ENCODE results near the gene NLK.
A peak's percentile ranks its signal among the peaks of the same experiment; 100 is the strongest.

NLK gene

DNA sequence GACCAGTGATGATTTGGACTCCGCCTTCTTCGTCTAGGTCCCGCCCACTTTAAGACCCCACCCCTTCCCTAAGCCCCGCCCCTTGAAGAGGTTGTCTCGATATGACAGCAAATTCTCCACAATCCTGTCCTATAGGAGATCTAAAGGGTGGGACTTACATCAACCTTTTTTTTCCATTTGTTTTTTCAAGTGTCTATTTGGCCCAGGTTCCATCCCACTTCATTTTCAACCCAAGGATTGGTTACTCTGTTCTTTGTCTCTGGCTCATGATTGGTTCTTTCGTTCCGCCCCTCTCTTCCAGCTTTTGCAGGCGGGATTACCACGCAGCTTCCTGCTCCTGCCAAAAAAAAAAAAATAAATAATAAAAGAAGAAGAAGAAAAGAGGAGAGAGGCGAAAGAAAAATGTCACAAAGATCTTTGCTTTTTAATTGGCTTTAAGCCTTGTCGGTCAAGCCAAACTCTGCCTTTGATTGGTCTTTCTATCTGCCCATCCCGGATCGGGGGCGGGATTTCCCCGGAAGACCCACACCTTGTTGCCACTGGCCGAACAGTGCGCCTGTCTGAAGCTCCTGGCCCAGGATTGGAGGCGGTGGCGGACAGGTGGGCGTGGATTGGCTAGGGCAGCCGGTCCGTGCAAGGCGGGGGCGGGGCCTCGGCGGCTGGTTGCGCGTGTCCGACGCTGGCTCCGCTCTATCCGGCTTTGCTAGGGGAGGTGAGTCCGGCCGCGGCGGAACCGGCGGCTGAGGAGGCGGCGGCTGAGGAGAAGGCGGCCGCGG lies 1.2 kb upstream of the NLK start:
- peak; percentile 100 for DNase-seq

GRCh38 chr17:28041844-28042656 lies 427 bp upstream of the NLK start:
- DNase-seq, result no peak

DNA sequence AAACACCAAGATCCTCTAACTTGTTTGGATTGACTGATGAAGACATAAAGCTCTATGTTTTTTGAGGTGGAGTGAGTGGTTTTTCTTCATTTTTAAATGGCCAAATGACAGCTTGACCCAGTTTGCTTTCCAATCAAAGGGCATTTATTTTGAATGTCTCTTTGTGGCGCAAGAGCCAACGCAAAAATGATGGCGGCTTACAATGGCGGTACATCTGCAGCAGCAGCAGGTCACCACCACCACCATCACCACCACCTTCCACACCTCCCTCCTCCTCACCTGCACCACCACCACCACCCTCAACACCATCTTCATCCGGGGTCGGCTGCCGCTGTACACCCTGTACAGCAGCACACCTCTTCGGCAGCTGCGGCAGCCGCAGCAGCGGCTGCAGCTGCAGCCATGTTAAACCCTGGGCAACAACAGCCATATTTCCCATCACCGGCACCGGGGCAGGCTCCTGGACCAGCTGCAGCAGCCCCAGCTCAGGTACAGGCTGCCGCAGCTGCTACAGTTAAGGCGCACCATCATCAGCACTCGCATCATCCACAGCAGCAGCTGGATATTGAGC lies 329 bp downstream of the NLK start:
- DNase-seq, result no peak

DNA sequence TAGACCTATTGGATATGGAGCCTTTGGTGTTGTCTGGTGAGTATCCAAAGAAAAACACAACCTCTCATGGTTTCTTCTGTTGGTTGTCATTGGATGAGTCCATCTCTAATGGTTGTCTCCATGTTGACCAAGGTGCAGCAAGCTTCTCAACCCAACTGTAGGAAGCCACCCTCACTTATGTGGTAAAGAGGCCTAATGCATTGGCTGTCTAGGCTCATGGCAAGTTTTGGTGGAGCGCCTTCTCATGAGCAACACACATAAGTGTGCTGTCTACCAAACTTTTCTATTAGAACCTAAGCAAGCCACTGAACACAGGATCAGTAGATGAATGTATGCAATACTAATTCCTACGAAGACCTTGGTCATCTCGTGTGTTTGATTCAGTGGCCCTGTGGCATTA lies 819 bp downstream of the NLK start:
- no peak for DNase-seq

DNA sequence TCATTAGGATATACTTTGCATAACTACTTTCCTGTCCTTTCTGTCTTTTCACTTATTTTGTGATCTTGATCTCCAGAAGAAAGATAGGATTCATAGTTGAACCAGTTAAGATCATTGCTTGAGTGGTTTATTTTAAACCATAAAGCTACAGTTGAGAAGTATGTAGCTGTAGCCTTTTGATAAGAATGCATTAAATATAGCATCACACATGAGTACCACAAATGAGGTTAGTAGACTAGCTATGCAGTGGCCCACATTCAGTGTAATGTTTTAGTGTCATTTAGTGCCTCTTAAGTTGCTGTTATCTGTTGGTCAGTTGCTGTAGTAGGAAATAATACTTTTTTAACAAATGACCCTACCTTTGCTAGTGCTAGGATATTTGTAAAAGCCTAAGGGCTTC lies 1.3 kb downstream of the NLK start:
- no peak for DNase-seq

DNA sequence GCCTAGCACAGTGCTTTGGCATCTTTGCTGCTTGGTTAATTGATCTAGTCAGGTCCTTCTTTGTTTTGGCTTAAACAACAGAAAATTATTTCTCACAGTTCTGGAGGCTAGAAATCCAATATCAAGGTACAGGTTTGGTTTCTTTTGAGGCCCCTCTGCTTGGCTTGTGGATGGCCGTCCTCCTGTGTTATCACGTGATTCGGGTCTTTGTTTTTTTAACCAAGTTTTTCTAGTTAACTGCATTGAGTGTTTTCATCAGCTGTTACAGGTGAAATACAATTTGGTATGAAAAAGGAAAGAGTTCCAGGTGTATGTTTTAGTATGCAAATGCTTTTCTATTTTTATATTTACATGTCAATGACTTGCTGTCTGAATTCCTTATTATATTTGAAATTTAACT lies 2.8 kb downstream of the NLK start:
- DNase-seq, result no peak

DNA sequence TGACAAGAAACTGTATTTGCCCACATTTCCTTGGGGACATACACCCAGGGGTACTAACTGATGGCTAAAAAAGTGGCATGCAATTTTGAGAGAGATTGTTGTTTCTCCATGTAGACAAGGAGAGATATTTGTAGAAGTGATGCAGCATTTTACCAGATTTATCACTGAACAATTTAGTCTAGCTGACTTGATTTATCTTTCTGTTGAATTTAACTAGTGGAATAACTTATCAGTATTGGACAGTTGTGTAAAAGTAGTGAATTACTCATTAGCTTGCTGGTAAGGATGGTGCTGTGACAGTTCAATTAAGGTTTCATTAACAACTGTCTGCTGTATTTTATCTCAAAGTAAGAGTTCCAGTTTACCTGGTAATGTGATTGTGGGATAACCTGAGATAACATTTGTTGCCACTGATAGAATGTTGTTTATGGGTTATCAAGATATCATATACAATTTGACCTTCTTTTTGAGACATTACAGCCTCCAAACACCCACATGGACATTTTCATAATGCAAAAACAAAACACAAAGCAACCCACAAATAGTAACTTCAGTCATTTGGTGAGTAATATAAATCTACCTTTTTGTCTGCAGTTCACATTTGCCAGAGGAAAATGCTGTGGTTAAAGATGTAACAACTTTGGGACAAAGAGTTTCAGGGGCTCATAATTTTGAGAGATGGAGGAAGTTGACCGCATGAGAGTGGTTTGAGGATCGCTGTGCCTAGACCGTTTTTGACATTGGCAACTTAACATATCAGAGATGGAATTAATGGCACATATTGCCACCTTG lies 3.8 kb downstream of the NLK start:
- DNase-seq, result no peak

DNA sequence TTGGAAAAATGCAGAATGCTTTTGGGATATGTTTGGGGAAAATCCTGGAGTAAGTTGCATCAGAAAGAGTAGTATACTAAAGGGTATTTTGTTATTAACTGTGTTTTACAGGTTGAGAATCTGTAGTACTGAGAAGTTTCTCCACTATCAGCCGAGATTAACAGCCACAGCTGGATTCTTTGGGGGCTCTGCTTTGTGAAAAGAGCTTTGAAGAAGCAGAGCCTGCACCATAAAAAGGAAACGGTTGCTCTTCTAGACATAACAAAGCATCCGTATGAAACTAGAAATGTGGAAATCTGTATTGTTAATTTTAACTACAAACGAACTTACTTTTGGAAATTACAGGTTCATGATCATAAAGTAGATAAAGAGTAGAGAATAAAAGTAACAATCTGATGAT lies 5.3 kb downstream of the NLK start:
- DNase-seq, result no peak

GRCh38 chr17:28049071-28049470 lies 6.6 kb downstream of the NLK start:
- DNase-seq, result no peak

DNA sequence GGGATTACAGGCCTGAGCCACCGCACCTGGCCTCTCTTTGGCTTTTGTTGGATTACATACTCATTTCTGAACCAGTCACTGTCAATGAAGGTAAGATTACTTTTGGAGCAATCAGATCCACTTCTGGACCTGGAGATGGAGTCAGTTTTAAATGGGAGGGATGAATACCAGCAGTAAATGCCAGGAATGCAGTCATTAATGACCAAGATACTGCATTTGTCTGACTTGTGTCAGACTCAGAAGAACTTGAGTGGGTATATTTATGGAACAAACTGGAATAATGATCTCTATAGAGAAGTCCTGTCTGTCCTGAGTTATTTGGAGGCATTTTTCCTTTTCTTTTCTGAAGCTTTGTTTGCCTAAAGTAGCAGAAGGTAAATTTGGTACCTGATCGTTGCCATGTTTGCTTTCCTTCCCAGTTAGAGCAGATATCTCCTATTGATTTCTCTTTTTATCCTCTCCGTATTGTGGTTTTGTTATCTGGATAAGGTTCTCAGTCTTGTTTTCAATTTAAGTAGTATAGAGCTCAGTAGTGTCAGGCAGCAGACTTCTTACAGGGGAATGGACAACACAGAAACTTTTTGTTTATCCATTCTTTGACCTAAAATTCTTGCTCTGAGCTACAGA lies 10.7 kb downstream of the NLK start:
- DNase-seq, result no peak

- DNase-seq, result no peak
Observed at GRCh38 chr17:28053725-28054124, 11.2 kb downstream of the NLK start.

DNA sequence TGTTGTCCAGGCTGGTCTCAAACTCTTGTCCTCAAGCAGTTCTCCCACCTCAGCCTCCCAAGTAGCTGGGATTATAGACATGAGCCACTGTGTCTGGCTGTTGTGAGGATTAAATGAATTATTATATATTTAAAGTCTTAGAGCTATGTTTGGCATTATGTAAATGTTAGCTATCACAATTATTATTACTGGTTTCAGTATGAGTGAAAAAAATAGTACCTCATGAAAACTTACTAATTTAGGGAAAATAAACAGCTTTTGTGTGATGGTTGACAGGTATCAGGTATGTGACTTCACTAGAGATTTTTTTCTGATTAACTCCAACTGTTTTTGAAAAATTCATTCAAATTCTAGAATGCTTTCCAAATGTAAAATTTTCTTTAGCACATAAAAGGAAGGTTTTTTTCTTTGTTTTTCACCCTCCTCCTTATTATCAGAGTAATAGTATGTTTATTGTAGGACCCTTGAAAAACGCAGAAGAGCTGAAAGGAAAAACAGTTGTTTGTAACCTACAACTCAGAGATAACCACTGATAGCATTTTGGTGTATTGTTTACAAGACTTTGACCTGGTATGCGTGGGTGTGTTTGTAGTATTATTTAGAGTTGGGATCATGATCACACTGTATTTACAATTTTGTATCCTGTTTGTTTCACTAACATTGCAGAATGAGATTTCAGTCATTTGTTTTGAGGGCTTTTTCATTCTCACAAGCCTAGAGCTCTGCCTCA lies 13.2 kb downstream of the NLK start:
- no peak for DNase-seq

GRCh38 chr17:28056276-28056620 lies 13.8 kb downstream of the NLK start:
- DNase-seq, result no peak

- no peak for DNase-seq
Observed at GRCh38 chr17:28057731-28058246, 15.3 kb downstream of the NLK start.

DNA sequence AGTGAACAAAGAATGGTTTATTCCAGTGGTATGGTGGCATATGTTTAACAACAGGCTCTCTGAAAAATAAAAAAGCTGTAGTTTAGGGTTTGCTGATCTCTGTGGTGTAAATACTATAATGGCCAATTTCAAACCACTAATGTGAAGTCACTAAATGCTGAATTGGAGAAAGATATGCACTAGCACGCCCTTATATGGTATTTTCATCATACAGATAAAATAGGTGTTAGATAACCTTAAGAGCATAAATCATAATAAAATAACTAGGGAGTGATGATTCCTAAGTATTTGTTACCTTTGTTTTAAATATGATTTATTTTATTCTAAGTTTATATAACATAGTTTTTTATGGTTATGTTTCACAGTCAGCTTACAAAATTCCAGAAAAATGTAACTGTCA lies 17.2 kb downstream of the NLK start:
- DNase-seq, result no peak

GRCh38 chr17:28065706-28066105 lies 23.2 kb downstream of the NLK start:
- no peak for DNase-seq

DNA sequence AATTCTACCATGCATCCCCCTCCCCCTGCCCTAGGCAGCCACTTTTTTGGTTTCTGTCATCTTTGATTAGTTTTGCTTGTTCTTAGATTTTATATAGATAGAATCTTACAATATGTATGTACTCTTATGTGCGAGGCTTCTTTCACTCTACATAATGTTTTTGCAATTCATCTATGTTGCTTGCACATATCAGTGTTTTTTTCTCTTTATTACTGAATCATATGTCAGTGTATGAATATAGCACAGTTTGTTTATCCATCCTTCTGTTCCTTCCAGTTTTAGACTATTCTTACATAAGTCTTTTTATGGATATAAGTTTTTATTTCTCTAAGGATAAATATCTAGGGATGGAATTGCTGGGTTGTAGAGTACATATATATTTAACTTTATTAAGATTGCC lies 26.6 kb downstream of the NLK start:
- DNase-seq, result no peak

DNA sequence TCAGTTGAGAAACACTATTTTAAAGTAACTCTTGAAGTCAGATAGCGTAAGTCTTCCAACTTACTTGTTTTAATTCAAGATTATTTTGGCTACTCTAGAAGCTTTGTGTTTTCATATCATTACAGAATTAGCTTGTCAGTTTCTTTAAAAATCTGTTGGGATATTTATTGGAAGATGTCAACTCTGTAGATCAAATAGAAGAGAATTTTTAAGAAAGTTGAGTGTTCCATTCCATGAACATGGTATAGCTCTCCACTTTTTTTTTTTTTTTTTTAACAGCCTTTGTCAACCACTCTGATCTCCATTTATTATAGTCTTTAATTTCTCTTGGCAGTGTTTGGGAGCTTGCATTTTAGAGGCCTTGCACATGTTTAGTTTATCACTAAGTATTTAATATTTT lies 28.7 kb downstream of the NLK start:
- DNase-seq, result no peak

DNA sequence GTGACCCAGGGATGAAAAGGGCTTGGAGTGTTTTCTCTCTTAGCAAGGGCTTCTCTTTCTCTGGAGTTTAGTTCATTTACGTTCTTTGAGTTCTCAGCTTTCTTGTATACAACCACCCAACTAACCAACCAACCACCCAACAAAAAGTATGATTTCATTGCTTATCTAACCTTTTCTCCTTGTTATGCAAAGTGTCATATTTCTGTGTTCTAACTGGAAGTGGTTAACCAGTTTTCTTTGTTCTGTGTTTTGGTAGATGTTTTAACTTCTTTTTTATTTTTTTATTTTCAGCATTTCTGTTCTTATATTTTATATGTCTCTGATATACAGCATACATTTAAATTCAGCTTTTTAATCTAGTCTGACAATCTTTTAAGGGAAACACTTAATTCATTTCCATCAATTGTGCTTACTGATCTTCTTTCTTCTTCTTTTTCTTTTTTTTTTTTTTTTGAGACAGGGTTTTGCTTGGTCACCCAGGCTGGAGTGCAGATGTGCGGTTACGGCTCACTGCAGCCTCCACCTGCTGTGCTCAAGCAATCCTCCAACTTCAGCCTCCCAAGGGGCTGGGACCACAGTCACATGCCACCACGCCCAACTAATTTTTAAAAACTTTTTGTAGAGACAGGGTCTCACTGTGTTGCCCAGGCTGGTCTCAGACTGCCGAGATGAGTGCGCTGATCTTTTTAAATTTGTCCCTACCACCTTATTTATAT lies 29.6 kb downstream of the NLK start:
- DNase-seq, result no peak

- DNase-seq, result no peak
Observed at GRCh38 chr17:28072936-28073533, 30.6 kb downstream of the NLK start.

DNA sequence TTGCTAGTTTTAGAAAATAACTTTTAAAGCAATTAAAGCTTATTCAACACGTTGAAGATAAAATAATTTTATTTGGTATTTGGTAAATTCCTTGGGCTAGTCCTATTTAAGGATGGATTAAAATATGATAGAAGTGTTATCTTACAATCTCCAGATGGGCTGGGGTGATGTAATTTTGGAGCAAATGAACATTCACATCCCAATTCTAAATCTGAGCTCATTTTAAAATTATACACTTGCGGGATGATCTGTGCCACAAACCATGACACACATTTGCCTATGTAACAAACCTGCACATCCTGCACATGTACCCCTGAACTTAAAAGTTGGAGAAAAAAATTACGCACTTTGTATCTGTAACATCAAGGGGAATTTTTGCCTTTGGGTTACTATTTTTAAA lies 31.5 kb downstream of the NLK start:
- no peak for DNase-seq
